ENCODE data around the gene CYP2R1.

DNA sequence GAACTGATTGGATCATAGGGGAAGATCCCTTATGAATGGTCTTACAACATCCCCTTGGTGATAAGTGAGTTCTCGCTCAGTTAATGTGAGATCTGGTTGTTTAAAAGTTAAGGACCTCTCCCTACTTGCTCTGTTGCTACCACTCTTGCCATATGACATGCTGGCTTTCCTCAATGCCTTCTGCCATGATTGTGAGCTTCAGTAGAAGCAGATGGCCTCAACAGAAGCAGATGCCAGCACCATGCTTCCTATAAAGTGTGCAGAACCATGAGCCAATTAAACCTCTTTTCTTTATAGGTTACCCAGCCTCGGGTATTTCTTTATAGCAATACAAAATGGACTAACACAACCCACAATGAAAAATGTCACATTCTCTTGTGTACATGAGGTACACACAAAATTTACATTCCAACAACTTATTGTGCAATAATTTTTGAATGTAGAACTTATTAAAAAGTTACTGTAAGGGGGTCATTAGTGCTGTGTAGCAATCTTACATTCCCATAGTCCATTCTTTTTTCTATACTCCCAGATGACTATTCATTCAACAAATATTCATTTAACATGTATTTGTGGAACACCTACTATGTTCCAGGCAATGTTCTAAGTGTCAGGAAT is 10.3 kb downstream of the CYP2R1 start:
- TF ChIP-seq POLR2A (IDR thresholded peaks at IDR 0.05), result no peak
- no peak for TF ChIP-seq POLR2AphosphoS5 (IDR thresholded peaks at IDR 0.05)
- TF ChIP-seq, protein P1, sequence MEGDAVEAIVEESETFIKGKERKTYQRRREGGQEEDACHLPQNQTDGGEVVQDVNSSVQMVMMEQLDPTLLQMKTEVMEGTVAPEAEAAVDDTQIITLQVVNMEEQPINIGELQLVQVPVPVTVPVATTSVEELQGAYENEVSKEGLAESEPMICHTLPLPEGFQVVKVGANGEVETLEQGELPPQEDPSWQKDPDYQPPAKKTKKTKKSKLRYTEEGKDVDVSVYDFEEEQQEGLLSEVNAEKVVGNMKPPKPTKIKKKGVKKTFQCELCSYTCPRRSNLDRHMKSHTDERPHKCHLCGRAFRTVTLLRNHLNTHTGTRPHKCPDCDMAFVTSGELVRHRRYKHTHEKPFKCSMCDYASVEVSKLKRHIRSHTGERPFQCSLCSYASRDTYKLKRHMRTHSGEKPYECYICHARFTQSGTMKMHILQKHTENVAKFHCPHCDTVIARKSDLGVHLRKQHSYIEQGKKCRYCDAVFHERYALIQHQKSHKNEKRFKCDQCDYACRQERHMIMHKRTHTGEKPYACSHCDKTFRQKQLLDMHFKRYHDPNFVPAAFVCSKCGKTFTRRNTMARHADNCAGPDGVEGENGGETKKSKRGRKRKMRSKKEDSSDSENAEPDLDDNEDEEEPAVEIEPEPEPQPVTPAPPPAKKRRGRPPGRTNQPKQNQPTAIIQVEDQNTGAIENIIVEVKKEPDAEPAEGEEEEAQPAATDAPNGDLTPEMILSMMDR (IDR thresholded peaks at IDR 0.05), result no peak
